Lower leg skin (tissue), 4 donors: ENCODE results near the gene SNX6. TPM values are rescaled to one million over a fixed set of nuclear protein-coding genes. Genes with fewer than 3 reads are reported as not detected.
"Not testable (repeated sequence)": the region's sequence is repeated elsewhere in the genome, so short reads cannot be mapped to it uniquely, and the experiment has no call there.

Experiments used
- DNase-seq, 2 donors: peaks; one replicate each; pipeline ENCODE4 v3.0.0-alpha.2; 2019; ENCODE audit warnings: low spot score in 2 of 2
- H3K4me3 ChIP-seq: fragments of 200-600 bp; sonication (generic); 2 replicates; pipeline ENCODE4 v1.5.1; 2017; ENCODE audit warnings: mild to moderate bottlenecking, low read depth; ENCODE audit not compliant: poor library complexity, severe bottlenecking
- POLR2A ChIP-seq, 2 donors: fragments of 450-650 bp; IDR thresholded peaks; one replicate each; pipeline ENCODE4 v1.6.1; 2016 to 2017; ENCODE audit warnings: antibody characterized with exemption in 2 of 2, mild to moderate bottlenecking in 1 of 2, moderate library complexity in 1 of 2
- WGBS, 2 donors: methylation state at CpG; one replicate each; pipeline ENCODE4 v1.1.5; 2018; 5-methylcytosine and 5-hydroxymethylcytosine counted together
- intact Hi-C: fragments of 100-400 bp; cut with DNase I; formaldehyde crosslinking; loops from one replicate; pipeline ENCODE4 v1.15.0; 2023; ENCODE audit warnings: low total_unique reads
- total RNA-seq, 4 donors: library from RNA; depleted of rRNA; stranded (reverse); fragments of >200 nt; gene quantifications; one replicate each; pipeline ENCODE4 v1.1.0, GENCODE V29; 2016
- TF ChIP-seq, protein P1 (sequence below), 3 donors: fragments of 450-650 bp; IDR thresholded peaks; one replicate each; pipeline ENCODE4 v1.5.1; 2016; ENCODE audit warnings: antibody characterized with exemption in 3 of 3, mild to moderate bottlenecking in 3 of 3, moderate library complexity in 2 of 3

The SNX6 gene
- total RNA-seq, 4 donors from 2014 or later, result 66.9 to 74.6 (median 73.5) TPM

DNA sequence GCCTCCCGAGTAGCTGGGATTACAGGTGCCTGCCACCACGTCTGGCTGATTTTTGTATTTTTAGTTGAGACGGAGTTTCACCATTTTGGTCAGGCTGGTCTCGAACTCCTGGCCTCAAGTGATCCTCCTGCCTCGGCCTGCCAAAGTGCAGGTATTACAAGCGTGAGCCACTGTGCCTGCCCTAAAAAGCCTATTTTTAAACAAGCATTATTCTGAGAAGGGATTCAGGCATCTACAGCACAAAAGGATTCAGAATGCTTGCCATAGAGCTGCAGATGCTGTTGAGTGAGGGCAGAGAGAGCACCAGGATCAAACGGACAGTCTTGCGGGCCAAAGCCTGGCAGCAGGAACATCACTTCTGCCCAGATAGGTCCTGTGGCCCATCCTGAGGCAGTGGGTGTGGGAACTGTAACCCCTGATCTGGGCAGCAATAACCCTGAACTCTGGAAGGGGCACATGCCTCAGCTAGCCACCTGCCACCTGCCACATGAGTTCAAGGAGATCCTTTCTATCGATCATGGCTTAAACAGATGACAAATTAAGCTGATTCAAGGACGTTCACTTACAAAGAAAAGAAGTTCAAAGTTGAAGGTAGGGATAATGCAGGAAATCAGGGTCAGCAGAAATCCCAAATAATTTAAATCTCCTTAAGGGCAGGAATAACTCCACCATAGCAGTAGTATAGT, 16.8 kb upstream of the SNX6 start:
- intact Hi-C loops, result no loop called here
- no peak for DNase-seq
- no peak overlapping the region for H3K4me3 ChIP-seq
- TF ChIP-seq POLR2A (IDR thresholded peaks at IDR 0.05), result no peak
- TF ChIP-seq, protein P1, sequence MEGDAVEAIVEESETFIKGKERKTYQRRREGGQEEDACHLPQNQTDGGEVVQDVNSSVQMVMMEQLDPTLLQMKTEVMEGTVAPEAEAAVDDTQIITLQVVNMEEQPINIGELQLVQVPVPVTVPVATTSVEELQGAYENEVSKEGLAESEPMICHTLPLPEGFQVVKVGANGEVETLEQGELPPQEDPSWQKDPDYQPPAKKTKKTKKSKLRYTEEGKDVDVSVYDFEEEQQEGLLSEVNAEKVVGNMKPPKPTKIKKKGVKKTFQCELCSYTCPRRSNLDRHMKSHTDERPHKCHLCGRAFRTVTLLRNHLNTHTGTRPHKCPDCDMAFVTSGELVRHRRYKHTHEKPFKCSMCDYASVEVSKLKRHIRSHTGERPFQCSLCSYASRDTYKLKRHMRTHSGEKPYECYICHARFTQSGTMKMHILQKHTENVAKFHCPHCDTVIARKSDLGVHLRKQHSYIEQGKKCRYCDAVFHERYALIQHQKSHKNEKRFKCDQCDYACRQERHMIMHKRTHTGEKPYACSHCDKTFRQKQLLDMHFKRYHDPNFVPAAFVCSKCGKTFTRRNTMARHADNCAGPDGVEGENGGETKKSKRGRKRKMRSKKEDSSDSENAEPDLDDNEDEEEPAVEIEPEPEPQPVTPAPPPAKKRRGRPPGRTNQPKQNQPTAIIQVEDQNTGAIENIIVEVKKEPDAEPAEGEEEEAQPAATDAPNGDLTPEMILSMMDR (IDR thresholded peaks at IDR 0.05), result no peak
- 93 to 95% methylated on average over 10 of the region's 10 CpGs for WGBS, 2 donors

DNA sequence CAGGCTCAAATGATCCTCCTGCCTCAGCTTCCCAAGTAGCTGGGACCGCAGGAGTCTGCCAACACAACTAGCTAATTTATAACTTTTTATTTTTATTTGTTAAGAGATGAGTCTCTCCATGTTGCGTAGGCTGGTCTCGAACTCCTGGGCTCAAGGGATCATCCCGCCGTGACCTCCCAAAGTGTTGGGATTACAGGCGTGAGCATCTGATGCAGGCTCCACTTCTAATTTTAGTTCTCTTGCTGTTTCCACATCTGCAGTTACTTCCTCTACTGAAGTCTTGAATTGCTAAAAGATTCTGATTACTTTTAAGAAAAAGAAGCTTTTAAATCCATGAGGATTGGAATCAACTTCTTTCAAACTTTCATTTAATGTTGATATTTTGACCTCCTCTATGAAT, 13.4 kb upstream of the SNX6 start:
- 79 to 81% methylated on average over 6 of the region's 6 CpGs for WGBS, 2 donors
- H3K4me3 ChIP-seq, result no peak overlapping the region
- DNase-seq, result no peak
- intact Hi-C loops, result no loop called here
- TF ChIP-seq, protein P1 (IDR thresholded peaks at IDR 0.05), result no peak
- no peak for TF ChIP-seq POLR2A (IDR thresholded peaks at IDR 0.05)

DNA sequence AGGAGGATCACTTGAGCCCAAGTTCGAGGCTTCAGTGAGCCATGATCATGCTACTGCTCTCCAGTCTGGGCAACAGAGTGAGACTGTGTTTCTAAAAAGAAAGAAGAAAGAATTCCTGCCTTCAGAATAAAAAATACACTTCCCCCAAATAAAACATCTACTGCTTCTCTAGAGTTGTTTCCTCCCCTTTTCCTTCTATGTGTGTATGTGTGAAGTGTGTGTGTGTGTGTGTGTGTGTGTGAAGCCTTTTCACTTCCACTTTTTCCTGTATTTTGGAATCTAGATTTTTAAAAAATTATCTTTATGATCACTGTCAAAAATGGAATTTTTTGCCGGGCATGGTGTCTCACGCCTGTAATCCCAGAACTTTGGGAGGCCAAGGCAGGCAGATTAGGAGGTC, 12.6 kb upstream of the SNX6 start:
- WGBS, 2 donors, result 84 to 90% methylated on average over 3 of the region's 3 CpGs
- intact Hi-C loops, result no loop called here
- no peak for DNase-seq
- no peak overlapping the region for H3K4me3 ChIP-seq
- TF ChIP-seq, protein P1 (IDR thresholded peaks at IDR 0.05), result no peak
- no peak for TF ChIP-seq POLR2A (IDR thresholded peaks at IDR 0.05)

DNA sequence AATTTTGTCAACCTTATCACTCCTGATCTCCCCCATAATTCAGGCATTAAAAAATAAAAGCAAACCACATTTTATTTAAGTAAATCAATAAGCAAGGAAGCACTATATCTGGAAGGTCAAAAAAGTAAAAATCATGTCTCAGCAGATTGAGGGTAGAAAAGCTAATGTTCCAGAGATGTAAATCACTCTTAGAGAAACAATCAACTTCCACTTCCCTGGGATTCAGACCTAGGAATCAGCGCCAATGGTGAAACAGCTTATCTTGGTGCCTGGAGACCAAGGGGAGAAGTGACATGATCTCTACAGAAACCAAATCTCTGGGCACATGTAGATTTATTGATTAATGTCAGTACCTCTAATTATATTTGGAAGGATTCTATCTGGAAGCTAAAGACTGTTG, 10.9 kb upstream of the SNX6 start:
- TF ChIP-seq, protein P1 (IDR thresholded peaks at IDR 0.05), result no peak
- no peak for TF ChIP-seq POLR2A (IDR thresholded peaks at IDR 0.05)
- intact Hi-C loops, result no loop called here
- no peak for DNase-seq
- no peak overlapping the region for H3K4me3 ChIP-seq
- WGBS, 2 donors, result 74 to 79% methylated on average over 1 of the region's 1 CpG

DNA sequence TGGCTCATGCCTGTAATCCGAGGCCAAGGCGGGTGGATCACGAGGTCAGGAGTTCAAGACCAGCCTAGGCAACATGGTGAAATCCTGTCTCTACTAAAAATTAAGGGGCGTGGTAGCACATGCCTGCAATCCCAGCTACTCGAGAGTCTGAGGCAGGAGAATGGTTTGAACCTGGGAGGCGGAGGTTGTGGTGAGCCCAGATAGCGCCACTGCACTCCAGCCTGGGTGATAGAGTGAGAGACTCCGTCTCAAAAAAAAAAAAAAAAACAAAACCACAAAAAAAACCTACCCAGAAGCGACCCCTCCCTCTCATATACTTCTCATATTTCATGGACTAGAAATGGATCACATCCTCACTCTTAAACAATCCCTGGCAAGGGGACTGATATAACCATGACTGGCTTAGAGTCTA, 4.4 kb upstream of the SNX6 start:
- DNase-seq, H3K4me3 ChIP-seq, intact Hi-C loops: not testable (repeated sequence)
- 59 to 70% methylated on average over 9 of the region's 9 CpGs for WGBS, 2 donors

DNA sequence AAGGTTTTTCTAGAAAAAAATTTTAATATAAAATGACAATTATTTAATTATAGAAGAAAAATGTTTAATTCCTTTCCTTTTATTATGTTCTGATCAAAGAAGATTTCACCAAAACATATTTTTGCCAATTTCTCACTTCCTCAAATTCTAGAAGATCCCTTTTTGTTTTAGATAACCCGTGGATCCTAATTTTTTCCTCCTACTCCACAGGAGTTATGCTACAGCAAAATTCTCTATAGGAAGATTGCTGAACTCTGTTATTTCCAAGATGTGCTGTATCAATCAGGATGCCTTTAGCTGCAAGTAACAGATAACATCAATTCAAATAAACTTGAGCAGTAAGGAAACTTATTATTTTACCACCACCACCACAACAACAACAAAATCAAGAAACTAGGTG, 3.8 kb upstream of the SNX6 start:
- TF ChIP-seq, protein P1 (IDR thresholded peaks at IDR 0.05), result no peak
- TF ChIP-seq POLR2A (IDR thresholded peaks at IDR 0.05), result no peak
- H3K4me3 ChIP-seq, result no peak overlapping the region
- intact Hi-C loops, result no loop called here
- no peak for DNase-seq
- WGBS, 2 donors, result 57 to 82% methylated on average over 1 of the region's 1 CpG
